ENCODE data around the gene FAM162A. TPM values are rescaled to one million over a fixed set of nuclear protein-coding genes. Genes with fewer than 3 reads are reported as not detected.

The FAM162A gene
- total and polyA plus RNA-seq, 9 of the 15 experiments (the other 6 are each of a cell fraction or from before 2014, with no cell fraction given): 37.5 to 211 (median 101) TPM

GRCh38 chr3:122410639-122411038, 26.7 kb downstream of the FAM162A start (continued):
- TF ChIP-seq FOSL1 (tag; conservative IDR thresholded peaks at IDR 0.05) (peak; percentile 59), SRF (CRISPR knock-in tag; IDR thresholded peaks at IDR 0.05) (no peak), CEBPG (CRISPR knock-in tag; IDR thresholded peaks at IDR 0.05) (no peak), CEBPG (tag; conservative IDR thresholded peaks at IDR 0.05 in 1 of 2, IDR thresholded peaks at IDR 0.05 in 1 of 2) (peak in 1 of 2 experiments; percentile 80; a peak in 2 of 4 replicates), TEAD2 (tag; IDR thresholded peaks at IDR 0.05) (no peak), NCOA6 (IDR thresholded peaks at IDR 0.05) (no peak), RUNX1 (IDR thresholded peaks at IDR 0.05; ENCODE audit: low read depth) (no peak), HDGF (IDR thresholded peaks at IDR 0.05) (no peak), ZNF41 (CRISPR knock-in tag; conservative IDR thresholded peaks at IDR 0.05) (no peak)
- TF ChIP-seq, protein P1, sequence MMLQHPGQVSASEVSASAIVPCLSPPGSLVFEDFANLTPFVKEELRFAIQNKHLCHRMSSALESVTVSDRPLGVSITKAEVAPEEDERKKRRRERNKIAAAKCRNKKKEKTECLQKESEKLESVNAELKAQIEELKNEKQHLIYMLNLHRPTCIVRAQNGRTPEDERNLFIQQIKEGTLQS (IDR thresholded peaks at IDR 0.05): peak; percentile 62
- TF ChIP-seq, protein P1 (CRISPR knock-in tag; conservative IDR thresholded peaks at IDR 0.05): no peak

DNA sequence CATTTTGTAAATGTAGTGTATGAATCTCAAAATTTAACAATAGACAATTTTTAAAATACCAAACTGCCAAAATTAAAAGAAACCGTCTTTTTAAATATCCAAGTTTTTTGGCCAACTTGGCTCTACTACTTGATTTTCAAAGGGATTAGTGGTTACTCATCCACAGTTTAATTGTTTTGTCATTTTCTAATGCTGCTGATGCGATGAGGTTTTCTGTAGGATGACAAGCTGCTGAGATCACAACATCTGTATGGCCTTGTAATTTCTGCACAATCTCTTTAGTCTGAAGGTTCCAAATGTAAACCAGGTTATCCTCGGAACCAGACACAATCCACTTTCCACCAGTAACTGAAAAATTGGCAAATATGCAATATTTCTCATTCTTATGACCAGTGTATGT, 30.4 kb downstream of the FAM162A start:
- 72% methylated on average over 3 of the region's 3 CpGs for WGBS (ENCODE audit: insufficient coverage, low coverage, missing lambda C conversion rate)
- DNase-seq (ENCODE audit: extremely low read depth in 1 of 4, low spot score in 3 of 4) (no peak), ATAC-seq (no peak), FAIRE-seq (no peak)
- intact Hi-C loops (cut with micrococcal nuclease): no loop called here
- Histone ChIP-seq H3K9ac (ENCODE audit: insufficient read depth in 1 of 2, low read depth in 2 of 2, low read length in 2 of 2) (no peak overlapping the region), H3K9me1 (ENCODE audit: control insufficient read depth, insufficient read depth, low read length) (no peaks in the 10 kb centered on the region), H2AFZ (ENCODE audit: low read depth, low read length) (no peak overlapping the region), H3K27me3 (ENCODE audit: control insufficient read depth in 2 of 2, insufficient read depth in 2 of 2, low read length in 2 of 2) (no peaks in the 10 kb centered on the region), H3K27ac (ENCODE audit: extremely low read depth, low read depth, low read length) (no peak overlapping the region), H3K4me1 (replicated peaks in 1 of 2; ENCODE audit: control insufficient read depth in 2 of 2, insufficient read depth in 2 of 2, low read length in 2 of 2) (peaks cover 0 to 4% of the 10 kb centered on the region in 2 experiments; a peak in 3 of 5 replicates), H3K79me2 (ENCODE audit: control insufficient read depth, insufficient read depth, low read length) (peaks cover 45% of the 10 kb centered on the region), H3K36me3 (ENCODE audit: control insufficient read depth, insufficient read depth, low read length) (peaks cover 42% of the 10 kb centered on the region; the same call in 2 of the 3 replicates), H3K4me2 (ENCODE audit: insufficient read depth, low read length) (peak overlapping the region; percentile 90), H3K9me3 (replicated peaks; ENCODE audit: control insufficient read depth, insufficient read depth, low read depth, low read length) (no peaks in the 10 kb centered on the region), H3K4me3 (no peak overlapping the region), H4K20me1 (replicated peaks; ENCODE audit: control insufficient read depth, insufficient read depth, low read length) (no peaks in the 10 kb centered on the region; the same call in 1 of the 2 replicates)
- BruUV-seq (replicated peaks): no TSS peak
- ChIA-PET POLR2A (no interaction called here), CTCF (ENCODE audit: low intra/inter-chr PET ratio) (no interaction called here)
- in situ Hi-C loops (cut with MboI): no loop called here
- TF ChIP-seq SMAD2 (IDR thresholded peaks at IDR 0.05; ENCODE audit: low read depth, low read length): no peak
- no peak for TF ChIP-seq MLLT1 (IDR thresholded peaks at IDR 0.05)
- TF ChIP-seq PTTG1 (tag; IDR thresholded peaks at IDR 0.05; ENCODE audit: low read depth): no peak
- TF ChIP-seq TSC22D4 (tag; IDR thresholded peaks at IDR 0.05): no peak
- no peak for TF ChIP-seq GTF2A2 (tag; IDR thresholded peaks at IDR 0.05)
- TF ChIP-seq MTF1 (CRISPR knock-in tag; IDR thresholded peaks at IDR 0.05; ENCODE audit: borderline replicate concordance): no peak
- no peak for TF ChIP-seq KDM5B (IDR thresholded peaks at IDR 0.05; ENCODE audit: insufficient replicate concordance, low read depth, low read length)
- TF ChIP-seq FOXP1 (CRISPR knock-in tag; IDR thresholded peaks at IDR 0.05): no peak
- no peak for TF ChIP-seq ZNF354B (CRISPR knock-in tag; IDR thresholded peaks at IDR 0.05)
- TF ChIP-seq RAD51 (IDR thresholded peaks at IDR 0.05; ENCODE audit: borderline replicate concordance, low read depth): no peak

Measured in K562 (cell line).